K562 (cell line): Measurements from ENCODE around the gene HSD17B12. TPM values are rescaled to one million over a fixed set of nuclear protein-coding genes. Genes with fewer than 3 reads are reported as not detected.

ENCODE experiments used
- ATAC-seq: fragments of 200-7000 bp; cut with Tn5 transposase; 3 replicates; pipeline ENCODE4 v1.9.1; 2020; ENCODE audit warnings: moderate library complexity
- BruUV-seq: library from RNA; stranded (reverse); fragments of 400-500 nt; replicated peaks from 2 replicates; lab custom pipeline; 2021; lab: Mats Ljungman, UMichigan
- CTCF ChIA-PET: fragments of 300-600 bp; formaldehyde crosslinking; extraction: SDS; loops from one replicate; lab custom pipeline; 2021; ENCODE audit warnings: low intra/inter-chr PET ratio; lab: Yijun Ruan, JAX
- POLR2A ChIA-PET: fragments of 300-600, 350-650 bp; sonication (Branson Sonifier 250); formaldehyde crosslinking; extraction: SDS; loops from one replicate; lab custom pipeline; 2021; ENCODE audit warnings: antibody characterized with exemption, inconsistent platforms; lab: Yijun Ruan, JAX
- DNase-seq, 4 experiments: peaks; one replicate each; pipeline versions ENCODE4 v3.0.0 to v3.0.0-alpha.2; 2011 to 2018; ENCODE audit warnings: low spot score in 3 of 4, mixed read lengths in 3 of 4; ENCODE audit errors: extremely low read depth in 1 of 4
- FAIRE-seq: peaks from 2 replicates; lab custom pipeline; 2011; peaks lifted over from hg19 to GRCh38; lab: Jason Lieb, UNC
- H2AFZ ChIP-seq: 2 replicates; pipeline ENCODE4 v1.6.0; 2011; ENCODE audit warnings: low read depth, low read length, control low read depth, inconsistent platforms
- H3K27ac ChIP-seq: fragments of 200-600 bp; 3 replicates; pipeline ENCODE4 v1.8.0; 2011; ENCODE audit warnings: low read depth, mild to moderate bottlenecking, control low read depth, inconsistent platforms, low read length, moderate library complexity, mixed read lengths; ENCODE audit errors: extremely low read depth
- H3K27me3 ChIP-seq, 2 experiments: fragments of 300-600 bp in 1 of 2; 2 replicates in 1 of 2; 3 replicates in 1 of 2; pipeline versions ENCODE4 v1.6.0 to v1.8.0; 2011; ENCODE audit warnings: inconsistent platforms in 2 of 2, low read length in 2 of 2, mild to moderate bottlenecking in 1 of 2, mixed read lengths in 1 of 2, moderate library complexity in 1 of 2; ENCODE audit not compliant: control insufficient read depth in 2 of 2, insufficient read depth in 2 of 2
- H3K36me3 ChIP-seq: fragments of 300-600 bp; 3 replicates; pipeline ENCODE4 v1.8.0; 2011; ENCODE audit warnings: mild to moderate bottlenecking, low read length, inconsistent platforms; ENCODE audit not compliant: control insufficient read depth, insufficient read depth
- H3K4me1 ChIP-seq, 2 experiments: fragments of 200-600 bp in 1 of 2; replicated peaks in 1 of 2; 2 replicates in 1 of 2; 3 replicates in 1 of 2; pipeline versions ENCODE4 v1.5.1 to v1.8.0; 2011; ENCODE audit warnings: inconsistent platforms in 2 of 2, low read length in 2 of 2, mild to moderate bottlenecking in 1 of 2, mixed read lengths in 1 of 2, moderate library complexity in 1 of 2; ENCODE audit not compliant: control insufficient read depth in 2 of 2, insufficient read depth in 2 of 2
- H3K4me2 ChIP-seq: 2 replicates; pipeline ENCODE4 v1.6.1; 2011; ENCODE audit warnings: low read length, control low read depth, inconsistent platforms, mixed read lengths; ENCODE audit not compliant: insufficient read depth
- H3K4me3 ChIP-seq: fragments of 200-600 bp; sonication (generic), shearing (Covaris generic); 2 replicates; pipeline ENCODE4 v1.5.1; 2016; ENCODE audit warnings: control low read depth, inconsistent platforms
- H3K79me2 ChIP-seq: fragments of 200-600 bp; 3 replicates; pipeline ENCODE4 v1.8.0; 2011; ENCODE audit warnings: low read length, inconsistent platforms; ENCODE audit not compliant: control insufficient read depth, insufficient read depth
- H3K9ac ChIP-seq, 2 experiments: 2 replicates each; pipeline versions ENCODE4 v1.6.0 to v1.6.1; 2011; ENCODE audit warnings: low read depth in 2 of 2, low read length in 2 of 2, control low read depth in 1 of 2, inconsistent platforms in 1 of 2, mild to moderate bottlenecking in 1 of 2, mixed read lengths in 1 of 2; ENCODE audit not compliant: insufficient read depth in 1 of 2
- H3K9me1 ChIP-seq: one replicate; pipeline ENCODE4 v1.6.0; 2011; ENCODE audit warnings: inconsistent platforms, mild to moderate bottlenecking, low read length, moderate library complexity; ENCODE audit not compliant: control insufficient read depth, insufficient read depth
- H3K9me3 ChIP-seq: replicated peaks from 2 replicates; pipeline ENCODE4 v1.5.1; 2011; ENCODE audit warnings: low read depth, low read length, inconsistent platforms; ENCODE audit not compliant: control insufficient read depth, insufficient read depth
- H4K20me1 ChIP-seq: replicated peaks from 2 replicates; pipeline ENCODE4 v1.6.1; 2011; ENCODE audit warnings: low read length, inconsistent platforms, mixed read lengths; ENCODE audit not compliant: control insufficient read depth, insufficient read depth
- JUN ChIP-seq, 2 experiments: sonication (generic) in 1 of 2; formaldehyde crosslinking in 1 of 2; IDR thresholded peaks; 2 replicates each; pipeline versions ENCODE4 v1.6.1 to v1.8.0; 2012 to 2022; ENCODE audit warnings: borderline replicate concordance in 2 of 2, mild to moderate bottlenecking in 2 of 2, improper control_type of control experiment in 1 of 2, low read depth in 1 of 2, low read length in 1 of 2, missing genetic modification reagents in 1 of 2
- KLF13 ChIP-seq: fragments of 450-650 bp; IDR thresholded peaks from 2 replicates; pipeline ENCODE4 v1.6.1; 2016; ENCODE audit warnings: missing genetic modification characterization, low read depth, mild to moderate bottlenecking, missing compliant biosample characterization, moderate library complexity, borderline replicate concordance
- MECOM ChIP-seq: fragments of 250-450 bp; sonication (Bioruptor Pico); IDR thresholded peaks from 2 replicates; pipeline ENCODE4 v1.8.0; 2022; ENCODE audit warnings: inconsistent platforms
- NFIX ChIP-seq: fragments of 250-450 bp; sonication (Bioruptor Pico); IDR thresholded peaks from 2 replicates; pipeline ENCODE4 v1.4.0; 2020; ENCODE audit warnings: low read depth, mild to moderate bottlenecking, moderate library complexity
- SP2 ChIP-seq: IDR thresholded peaks from 2 replicates; pipeline ENCODE4 v1.6.1; 2011; ENCODE audit warnings: mild to moderate bottlenecking, low read depth, low read length, moderate library complexity; ENCODE audit not compliant: poor library complexity, severe bottlenecking; ENCODE audit errors: extremely low read depth
- TAL1 ChIP-seq: fragments of 450-650 bp; IDR thresholded peaks from 2 replicates; pipeline ENCODE4 v1.6.1; 2016; ENCODE audit warnings: mild to moderate bottlenecking
- ZNF354B ChIP-seq: fragments of 250-450 bp; sonication (Bioruptor Pico); IDR thresholded peaks from 2 replicates; pipeline ENCODE4 v1.4.0; 2020
- ZNF717 ChIP-seq: fragments of 250-450 bp; sonication (Bioruptor Pico); IDR thresholded peaks from 2 replicates; pipeline ENCODE4 v1.5.0; 2021
- WGBS: fragments of 100-300 bp; shearing (Covaris generic); methylation state at CpG from one replicate; pipeline ENCODE4 v1.1.6; 2016; ENCODE audit warnings: low coverage, mixed read lengths; ENCODE audit not compliant: insufficient coverage; ENCODE audit errors: missing lambda C conversion rate; 5-methylcytosine and 5-hydroxymethylcytosine counted together
- in situ Hi-C: fragments of 300-500 bp; cut with MboI; formaldehyde crosslinking; loops from 4 replicates; pipeline ENCODE4 v1.15.0; 2018; ENCODE audit warnings: inconsistent platforms, mixed read lengths
- intact Hi-C: fragments of 100-400 bp; cut with micrococcal nuclease; formaldehyde crosslinking; loops from 2 replicates; pipeline ENCODE4 v1.14.2; 2022
- polyA plus RNA-seq, 8 experiments: library from polyadenylated mRNA; depleted of rRNA in 4 of 8; stranded (reverse) in 5 of 8; unstranded in 3 of 8; fragments of >200 nt; fragmentation: Nextera tagmentation in 2 of 8; fragmentation: Illumina TruSeq in 1 of 8; extraction: Ambion mirVana in 2 of 8; extraction: Trizol in 1 of 8; gene quantifications; 2 replicates each; pipeline versions ENCODE4 v1.2.1 to v1.2.3, GENCODE V29; 2011 to 2014; ENCODE audit warnings: inconsistent platforms in 1 of 8, missing spikeins in 1 of 8
- total RNA-seq, 7 experiments: library from RNA; depleted of rRNA in 6 of 7; stranded (reverse); fragments of >200 nt in 6 of 7; fragmentation: Illumina TruSeq in 2 of 7; extraction: Trizol in 2 of 7; gene quantifications; 2 replicates each; pipeline versions ENCODE4 v1.2.1 to v1.2.3, GENCODE V29; 2011 to 2021; ENCODE audit warnings: low replicate concordance in 1 of 7
- TF ChIP-seq, protein P1 (sequence below): sonication (generic); formaldehyde crosslinking; IDR thresholded peaks from 2 replicates; pipeline ENCODE4 v1.8.0; 2022; ENCODE audit warnings: missing genetic modification reagents, mild to moderate bottlenecking, moderate library complexity, borderline replicate concordance
- TF ChIP-seq, protein P2 (sequence below), 2 experiments: fragments of 450-650 bp; formaldehyde crosslinking in 1 of 2; IDR thresholded peaks; 2 replicates each; pipeline versions ENCODE4 v1.4.0 to v1.6.1; 2014 to 2020; ENCODE audit warnings: mild to moderate bottlenecking in 2 of 2, borderline replicate concordance in 1 of 2, low read depth in 1 of 2
- TF ChIP-seq, protein P3 (sequence below): fragments of 250-450 bp; sonication (Bioruptor Pico); IDR thresholded peaks from 2 replicates; pipeline ENCODE4 v1.5.0; 2021

Gene HSD17B12
- total and polyA plus RNA-seq, 9 of the 15 experiments (the other 6 are each of a cell fraction or from before 2014, with no cell fraction given), result 9.1 to 34.5 (median 23.3) TPM

DNA sequence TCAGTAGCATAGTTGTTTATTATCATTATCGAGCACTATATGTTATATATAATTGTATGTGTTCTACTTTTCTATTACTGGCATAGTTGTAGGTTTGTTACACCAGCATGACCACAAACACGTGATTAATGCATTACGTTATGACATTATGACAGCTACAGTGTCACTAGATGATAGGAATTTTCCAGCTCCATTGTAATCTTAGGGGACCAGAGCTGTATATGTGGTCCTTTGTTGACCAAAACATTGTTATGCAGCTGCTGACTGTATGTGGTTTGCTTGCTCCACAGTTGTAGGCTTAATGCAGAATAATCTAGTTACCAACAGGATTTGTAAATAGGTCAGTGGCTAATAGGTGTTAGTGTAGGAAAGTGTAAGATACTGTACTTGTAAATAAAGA lies 66.1 kb downstream of the HSD17B12 start:
- no peaks in the 10 kb centered on the region for H4K20me1 ChIP-seq
- H3K27ac ChIP-seq, result peak overlapping the region; percentile 87
- H3K9ac ChIP-seq, result peak overlapping the region in 1 of 2 experiments; percentile 62; a peak in 2 of 4 replicates
- ATAC-seq, result peak; percentile 81
- peak overlapping the region; percentile 88 for H2AFZ ChIP-seq
- peak overlapping the region; percentile 70 for H3K4me2 ChIP-seq
- in situ Hi-C loops, result no loop called here
- H3K79me2 ChIP-seq, result no peaks in the 10 kb centered on the region
- peaks cover 2% of the 10 kb centered on the region; the same call in 1 of the 2 replicates for H3K9me3 ChIP-seq
- H3K36me3 ChIP-seq, result no peaks in the 10 kb centered on the region; the same call in 1 of the 3 replicates
- ChIA-PET POLR2A (interaction anchor here (0.8 to 1.4 kb wide), 4 partner anchors 9 to 53 kb away, joined by 3 read pairs; no protein-coding TSS in a partner anchor), CTCF (no interaction called here)
- peak in 2 of 4 experiments; percentile 33 to 75 for DNase-seq
- intact Hi-C loops, result loop anchor here (5.0 kb wide), 1 partner anchor 59 kb away; no protein-coding TSS in a partner anchor
- peaks cover 8 to 34% of the 10 kb centered on the region in 2 experiments for H3K4me1 ChIP-seq
- peak; percentile 46 for FAIRE-seq
- H3K27me3 ChIP-seq, result no peaks in the 10 kb centered on the region
- H3K9me1 ChIP-seq, result no peaks in the 10 kb centered on the region
- WGBS, result 6% methylated on average over 3 of the region's 3 CpGs
- BruUV-seq, result no TSS peak
- H3K4me3 ChIP-seq, result no peak overlapping the region
- TF ChIP-seq SP2 (no peak), NFIX (CRISPR knock-in tag) (no peak), MECOM (CRISPR knock-in tag) (no peak), ZNF717 (CRISPR knock-in tag) (no peak), KLF13 (tag) (no peak), JUN (IDR thresholded peaks at IDR 0.05; ENCODE audit: borderline replicate concordance, low read depth, low read length) (no peak), JUN (CRISPR knock-in tag; IDR thresholded peaks at IDR 0.05; ENCODE audit: borderline replicate concordance) (no peak), TAL1 (peak; percentile 62), ZNF354B (CRISPR knock-in tag) (no peak)
- TF ChIP-seq, protein P1, sequence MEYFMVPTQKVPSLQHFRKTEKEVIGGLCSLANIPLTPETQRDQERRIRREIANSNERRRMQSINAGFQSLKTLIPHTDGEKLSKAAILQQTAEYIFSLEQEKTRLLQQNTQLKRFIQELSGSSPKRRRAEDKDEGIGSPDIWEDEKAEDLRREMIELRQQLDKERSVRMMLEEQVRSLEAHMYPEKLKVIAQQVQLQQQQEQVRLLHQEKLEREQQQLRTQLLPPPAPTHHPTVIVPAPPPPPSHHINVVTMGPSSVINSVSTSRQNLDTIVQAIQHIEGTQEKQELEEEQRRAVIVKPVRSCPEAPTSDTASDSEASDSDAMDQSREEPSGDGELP (CRISPR knock-in tag), result no peak; the same call in 1 of the 2 replicates
- TF ChIP-seq, protein P2, sequence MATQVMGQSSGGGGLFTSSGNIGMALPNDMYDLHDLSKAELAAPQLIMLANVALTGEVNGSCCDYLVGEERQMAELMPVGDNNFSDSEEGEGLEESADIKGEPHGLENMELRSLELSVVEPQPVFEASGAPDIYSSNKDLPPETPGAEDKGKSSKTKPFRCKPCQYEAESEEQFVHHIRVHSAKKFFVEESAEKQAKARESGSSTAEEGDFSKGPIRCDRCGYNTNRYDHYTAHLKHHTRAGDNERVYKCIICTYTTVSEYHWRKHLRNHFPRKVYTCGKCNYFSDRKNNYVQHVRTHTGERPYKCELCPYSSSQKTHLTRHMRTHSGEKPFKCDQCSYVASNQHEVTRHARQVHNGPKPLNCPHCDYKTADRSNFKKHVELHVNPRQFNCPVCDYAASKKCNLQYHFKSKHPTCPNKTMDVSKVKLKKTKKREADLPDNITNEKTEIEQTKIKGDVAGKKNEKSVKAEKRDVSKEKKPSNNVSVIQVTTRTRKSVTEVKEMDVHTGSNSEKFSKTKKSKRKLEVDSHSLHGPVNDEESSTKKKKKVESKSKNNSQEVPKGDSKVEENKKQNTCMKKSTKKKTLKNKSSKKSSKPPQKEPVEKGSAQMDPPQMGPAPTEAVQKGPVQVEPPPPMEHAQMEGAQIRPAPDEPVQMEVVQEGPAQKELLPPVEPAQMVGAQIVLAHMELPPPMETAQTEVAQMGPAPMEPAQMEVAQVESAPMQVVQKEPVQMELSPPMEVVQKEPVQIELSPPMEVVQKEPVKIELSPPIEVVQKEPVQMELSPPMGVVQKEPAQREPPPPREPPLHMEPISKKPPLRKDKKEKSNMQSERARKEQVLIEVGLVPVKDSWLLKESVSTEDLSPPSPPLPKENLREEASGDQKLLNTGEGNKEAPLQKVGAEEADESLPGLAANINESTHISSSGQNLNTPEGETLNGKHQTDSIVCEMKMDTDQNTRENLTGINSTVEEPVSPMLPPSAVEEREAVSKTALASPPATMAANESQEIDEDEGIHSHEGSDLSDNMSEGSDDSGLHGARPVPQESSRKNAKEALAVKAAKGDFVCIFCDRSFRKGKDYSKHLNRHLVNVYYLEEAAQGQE (IDR thresholded peaks at IDR 0.05; ENCODE audit: borderline replicate concordance), result peak; percentile 47
- TF ChIP-seq, protein P2 (CRISPR knock-in tag; IDR thresholded peaks at IDR 0.05; ENCODE audit: low read depth), result no peak
- TF ChIP-seq, protein P3, sequence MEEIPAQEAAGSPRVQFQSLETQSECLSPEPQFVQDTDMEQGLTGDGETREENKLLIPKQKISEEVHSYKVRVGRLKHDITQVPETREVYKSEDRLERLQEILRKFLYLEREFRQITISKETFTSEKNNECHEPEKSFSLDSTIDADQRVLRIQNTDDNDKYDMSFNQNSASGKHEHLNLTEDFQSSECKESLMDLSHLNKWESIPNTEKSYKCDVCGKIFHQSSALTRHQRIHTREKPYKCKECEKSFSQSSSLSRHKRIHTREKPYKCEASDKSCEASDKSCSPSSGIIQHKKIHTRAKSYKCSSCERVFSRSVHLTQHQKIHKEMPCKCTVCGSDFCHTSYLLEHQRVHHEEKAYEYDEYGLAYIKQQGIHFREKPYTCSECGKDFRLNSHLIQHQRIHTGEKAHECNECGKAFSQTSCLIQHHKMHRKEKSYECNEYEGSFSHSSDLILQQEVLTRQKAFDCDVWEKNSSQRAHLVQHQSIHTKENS (CRISPR knock-in tag), result no peak
